SK-N-SH treated with all-trans-retinoic acid at 6 μM for 48 hours (cell line): ENCODE measurements around the gene ACTN4.
"Not testable (repeated sequence)": the region's sequence is repeated elsewhere in the genome, so short reads cannot be mapped to it uniquely, and the experiment has no call there.

Source experiments
- ATAC-seq: fragments of 200-7000 bp; cut with Tn5 transposase; 3 replicates; pipeline ENCODE4 v1.9.1; 2020; ENCODE audit warnings: mild to moderate bottlenecking, moderate library complexity
- ARNTL ChIP-seq: fragments of 450-650 bp; formaldehyde crosslinking; IDR thresholded peaks from 2 replicates; pipeline ENCODE4 v1.5.0; 2020; ENCODE audit warnings: low read depth, mild to moderate bottlenecking, moderate library complexity, borderline replicate concordance
- BACH2 ChIP-seq: fragments of 250-450 bp; sonication (Bioruptor Pico); IDR thresholded peaks from 2 replicates; pipeline ENCODE4 v1.9.0; 2021; ENCODE audit warnings: mild to moderate bottlenecking, borderline replicate concordance
- CSDC2 ChIP-seq: fragments of 250-450 bp; sonication (Bioruptor Pico); IDR thresholded peaks from 2 replicates; pipeline ENCODE4 v1.5.0; 2020; ENCODE audit warnings: mild to moderate bottlenecking, moderate library complexity
- CSRNP3 ChIP-seq: fragments of 250-450 bp; sonication (Bioruptor Pico); IDR thresholded peaks from 2 replicates; pipeline ENCODE4 v1.5.1; 2021; ENCODE audit warnings: mild to moderate bottlenecking, moderate library complexity
- ESRRG ChIP-seq: fragments of 250-450 bp; sonication (Bioruptor Pico); IDR thresholded peaks from 2 replicates; pipeline ENCODE4 v1.6.1; 2021; ENCODE audit warnings: mild to moderate bottlenecking
- ISL1 ChIP-seq: fragments of 250-450 bp; sonication (Bioruptor Pico); IDR thresholded peaks from 2 replicates; pipeline ENCODE4 v2.1.2; 2022; ENCODE audit warnings: mild to moderate bottlenecking, moderate library complexity
- OSR1 ChIP-seq: fragments of 250-450 bp; sonication (Bioruptor Pico); IDR thresholded peaks from 2 replicates; pipeline ENCODE4 v1.8.0; 2022; ENCODE audit warnings: moderate library complexity, mild to moderate bottlenecking, inconsistent platforms
- PPARA ChIP-seq: fragments of 250-450 bp; sonication (Bioruptor Pico); IDR thresholded peaks from 2 replicates; pipeline ENCODE4 v1.5.0; 2020; ENCODE audit warnings: mild to moderate bottlenecking, borderline replicate concordance
- RARB ChIP-seq: fragments of 250-450 bp; sonication (Bioruptor Pico); IDR thresholded peaks from 2 replicates; pipeline ENCODE4 v1.8.0; 2021; ENCODE audit warnings: mild to moderate bottlenecking, moderate library complexity
- SNAI2 ChIP-seq: fragments of 250-450 bp; sonication (Bioruptor Pico); IDR thresholded peaks from 2 replicates; pipeline ENCODE4 v1.5.0; 2020; ENCODE audit warnings: mild to moderate bottlenecking, moderate library complexity
- TCF4 ChIP-seq: fragments of 250-450 bp; sonication (Bioruptor Pico); IDR thresholded peaks from 2 replicates; pipeline ENCODE4 v1.8.0; 2021; ENCODE audit warnings: mild to moderate bottlenecking, moderate library complexity, borderline replicate concordance
- TOX ChIP-seq: fragments of 250-450 bp; sonication (Bioruptor Pico); IDR thresholded peaks from 2 replicates; pipeline ENCODE4 v1.8.0; 2021; ENCODE audit warnings: mild to moderate bottlenecking, moderate library complexity, borderline replicate concordance
- ZFP3 ChIP-seq: fragments of 250-450 bp; sonication (Bioruptor Pico); IDR thresholded peaks from 2 replicates; pipeline ENCODE4 v1.5.0; 2020; ENCODE audit warnings: mild to moderate bottlenecking, moderate library complexity
- ZNF565 ChIP-seq: fragments of 450-650 bp; formaldehyde crosslinking; conservative IDR thresholded peaks from 2 replicates; pipeline ENCODE4 v1.5.0; 2020; ENCODE audit warnings: low read depth, mild to moderate bottlenecking, moderate library complexity
- ZNF70 ChIP-seq: fragments of 450-650 bp; formaldehyde crosslinking; IDR thresholded peaks from 2 replicates; pipeline ENCODE4 v1.5.0; 2020; ENCODE audit warnings: mild to moderate bottlenecking, moderate library complexity
- TF ChIP-seq, protein P1 (sequence below): fragments of 250-450 bp; sonication (Bioruptor Pico); IDR thresholded peaks from 2 replicates; pipeline ENCODE4 v1.8.0; 2021; ENCODE audit warnings: low read depth, mild to moderate bottlenecking, moderate library complexity, borderline replicate concordance
- TF ChIP-seq, protein P2 (sequence below): fragments of 250-450 bp; sonication (Bioruptor Pico); IDR thresholded peaks from 2 replicates; pipeline ENCODE4 v1.5.1; 2020; ENCODE audit warnings: low read depth, mild to moderate bottlenecking, moderate library complexity
- TF ChIP-seq, protein P3 (sequence below): fragments of 250-450 bp; sonication (Bioruptor Pico); IDR thresholded peaks from 2 replicates; pipeline ENCODE4 v1.8.0; 2020; ENCODE audit warnings: mild to moderate bottlenecking, moderate library complexity, borderline replicate concordance

ACTN4 gene

GRCh38 chr19:38766276-38767047, 119.0 kb downstream of the ACTN4 start:
- ATAC-seq = no peak
- no peak for TF ChIP-seq ZNF70

GRCh38 chr19:38769635-38770211, 122.3 kb downstream of the ACTN4 start:
- ATAC-seq = peak; percentile 77
- TF ChIP-seq, protein P1, sequence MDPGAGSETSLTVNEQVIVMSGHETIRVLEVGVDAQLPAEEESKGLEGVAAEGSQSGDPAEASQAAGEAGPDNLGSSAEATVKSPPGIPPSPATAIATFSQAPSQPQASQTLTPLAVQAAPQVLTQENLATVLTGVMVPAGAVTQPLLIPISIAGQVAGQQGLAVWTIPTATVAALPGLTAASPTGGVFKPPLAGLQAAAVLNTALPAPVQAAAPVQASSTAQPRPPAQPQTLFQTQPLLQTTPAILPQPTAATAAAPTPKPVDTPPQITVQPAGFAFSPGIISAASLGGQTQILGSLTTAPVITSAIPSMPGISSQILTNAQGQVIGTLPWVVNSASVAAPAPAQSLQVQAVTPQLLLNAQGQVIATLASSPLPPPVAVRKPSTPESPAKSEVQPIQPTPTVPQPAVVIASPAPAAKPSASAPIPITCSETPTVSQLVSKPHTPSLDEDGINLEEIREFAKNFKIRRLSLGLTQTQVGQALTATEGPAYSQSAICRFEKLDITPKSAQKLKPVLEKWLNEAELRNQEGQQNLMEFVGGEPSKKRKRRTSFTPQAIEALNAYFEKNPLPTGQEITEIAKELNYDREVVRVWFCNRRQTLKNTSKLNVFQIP = no peak
- TF ChIP-seq PPARA (no peak), ZNF565 (CRISPR knock-in tag) (no peak)

- peak; percentile 30; the same call in 2 of the 3 replicates for ATAC-seq
These were observed 122.9 kb downstream of the ACTN4 start for GRCh38 chr19:38770228-38770948.

- peak; percentile 80 for ATAC-seq
These were observed 123.5 kb downstream of the ACTN4 start for GRCh38 chr19:38770949-38771275.

DNA sequence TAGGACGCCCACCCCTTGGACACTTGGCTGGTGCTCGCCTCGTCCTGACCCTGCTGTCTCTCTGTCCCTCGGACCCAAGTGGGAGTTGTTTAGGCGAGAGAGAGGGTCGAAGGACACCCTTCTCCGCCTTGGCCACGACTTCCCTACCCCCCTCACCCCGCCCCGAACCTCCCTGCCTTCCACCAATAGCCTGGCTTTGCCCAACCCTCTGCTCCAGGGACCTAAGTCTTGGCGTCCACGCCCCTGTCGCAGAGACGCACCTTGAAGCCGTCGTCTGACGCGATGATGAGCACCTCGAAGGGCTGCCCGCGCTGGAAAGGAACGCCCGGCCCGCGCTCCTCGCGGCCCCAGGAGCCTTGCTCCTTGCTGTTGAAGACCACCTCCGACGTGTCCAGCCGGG, 124.1 kb downstream of the ACTN4 start:
- not testable (repeated sequence) for ATAC-seq

DNA sequence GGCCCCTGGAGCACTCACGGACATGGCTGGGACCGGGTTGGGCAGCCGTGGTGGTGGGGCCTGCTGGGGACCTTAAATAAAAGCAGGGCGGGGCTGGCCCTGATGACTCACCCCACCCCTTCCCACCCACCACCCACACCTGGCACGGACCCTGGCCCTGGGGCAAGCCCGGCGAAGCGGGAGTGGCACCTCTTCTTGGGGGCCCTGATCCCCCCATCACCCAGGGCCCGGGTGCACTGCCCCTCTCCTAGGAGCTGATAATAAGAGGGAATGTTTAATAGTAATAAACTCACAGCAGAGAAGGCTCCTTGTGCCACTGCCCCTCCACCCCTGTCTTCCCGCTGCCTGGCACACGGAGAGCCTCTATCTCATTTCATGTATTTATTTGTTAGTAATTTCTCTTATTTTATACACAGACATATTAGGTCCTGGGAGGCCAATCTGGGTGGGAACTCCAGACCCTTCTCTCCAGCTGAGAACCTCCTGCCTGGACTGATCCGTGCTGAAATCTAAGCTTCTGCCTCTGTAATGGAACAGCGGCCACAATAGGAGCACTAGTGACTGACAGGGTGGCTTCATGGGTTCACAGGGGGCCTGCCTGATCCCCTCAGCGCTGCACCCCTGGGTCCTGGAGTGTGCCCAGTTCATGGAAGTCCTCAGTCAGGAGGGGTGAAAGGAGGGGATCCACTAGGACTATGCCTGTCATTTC, 126.2 kb downstream of the ACTN4 start, which contains the start of gene LGALS7:
LGALS7 (minus strand) TSS at position 49 of the 709 bp plus-strand sequence; CDS start at position 24, 25 bp downstream.
- TF ChIP-seq TOX (CRISPR knock-in tag) (no peak), SNAI2 (CRISPR knock-in tag) (no peak), BACH2 (no peak), TCF4 (no peak), ZNF565 (CRISPR knock-in tag) (no peak)
- TF ChIP-seq, protein P2, sequence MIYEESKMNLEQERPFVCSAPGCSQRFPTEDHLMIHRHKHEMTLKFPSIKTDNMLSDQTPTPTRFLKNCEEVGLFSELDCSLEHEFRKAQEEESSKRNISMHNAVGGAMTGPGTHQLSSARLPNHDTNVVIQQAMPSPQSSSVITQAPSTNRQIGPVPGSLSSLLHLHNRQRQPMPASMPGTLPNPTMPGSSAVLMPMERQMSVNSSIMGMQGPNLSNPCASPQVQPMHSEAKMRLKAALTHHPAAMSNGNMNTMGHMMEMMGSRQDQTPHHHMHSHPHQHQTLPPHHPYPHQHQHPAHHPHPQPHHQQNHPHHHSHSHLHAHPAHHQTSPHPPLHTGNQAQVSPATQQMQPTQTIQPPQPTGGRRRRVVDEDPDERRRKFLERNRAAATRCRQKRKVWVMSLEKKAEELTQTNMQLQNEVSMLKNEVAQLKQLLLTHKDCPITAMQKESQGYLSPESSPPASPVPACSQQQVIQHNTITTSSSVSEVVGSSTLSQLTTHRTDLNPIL (CRISPR knock-in tag) = no peak
- TF ChIP-seq, protein P3, sequence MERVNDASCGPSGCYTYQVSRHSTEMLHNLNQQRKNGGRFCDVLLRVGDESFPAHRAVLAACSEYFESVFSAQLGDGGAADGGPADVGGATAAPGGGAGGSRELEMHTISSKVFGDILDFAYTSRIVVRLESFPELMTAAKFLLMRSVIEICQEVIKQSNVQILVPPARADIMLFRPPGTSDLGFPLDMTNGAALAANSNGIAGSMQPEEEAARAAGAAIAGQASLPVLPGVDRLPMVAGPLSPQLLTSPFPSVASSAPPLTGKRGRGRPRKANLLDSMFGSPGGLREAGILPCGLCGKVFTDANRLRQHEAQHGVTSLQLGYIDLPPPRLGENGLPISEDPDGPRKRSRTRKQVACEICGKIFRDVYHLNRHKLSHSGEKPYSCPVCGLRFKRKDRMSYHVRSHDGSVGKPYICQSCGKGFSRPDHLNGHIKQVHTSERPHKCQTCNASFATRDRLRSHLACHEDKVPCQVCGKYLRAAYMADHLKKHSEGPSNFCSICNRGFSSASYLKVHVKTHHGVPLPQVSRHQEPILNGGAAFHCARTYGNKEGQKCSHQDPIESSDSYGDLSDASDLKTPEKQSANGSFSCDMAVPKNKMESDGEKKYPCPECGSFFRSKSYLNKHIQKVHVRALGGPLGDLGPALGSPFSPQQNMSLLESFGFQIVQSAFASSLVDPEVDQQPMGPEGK = no peak
- no peak for ATAC-seq

DNA sequence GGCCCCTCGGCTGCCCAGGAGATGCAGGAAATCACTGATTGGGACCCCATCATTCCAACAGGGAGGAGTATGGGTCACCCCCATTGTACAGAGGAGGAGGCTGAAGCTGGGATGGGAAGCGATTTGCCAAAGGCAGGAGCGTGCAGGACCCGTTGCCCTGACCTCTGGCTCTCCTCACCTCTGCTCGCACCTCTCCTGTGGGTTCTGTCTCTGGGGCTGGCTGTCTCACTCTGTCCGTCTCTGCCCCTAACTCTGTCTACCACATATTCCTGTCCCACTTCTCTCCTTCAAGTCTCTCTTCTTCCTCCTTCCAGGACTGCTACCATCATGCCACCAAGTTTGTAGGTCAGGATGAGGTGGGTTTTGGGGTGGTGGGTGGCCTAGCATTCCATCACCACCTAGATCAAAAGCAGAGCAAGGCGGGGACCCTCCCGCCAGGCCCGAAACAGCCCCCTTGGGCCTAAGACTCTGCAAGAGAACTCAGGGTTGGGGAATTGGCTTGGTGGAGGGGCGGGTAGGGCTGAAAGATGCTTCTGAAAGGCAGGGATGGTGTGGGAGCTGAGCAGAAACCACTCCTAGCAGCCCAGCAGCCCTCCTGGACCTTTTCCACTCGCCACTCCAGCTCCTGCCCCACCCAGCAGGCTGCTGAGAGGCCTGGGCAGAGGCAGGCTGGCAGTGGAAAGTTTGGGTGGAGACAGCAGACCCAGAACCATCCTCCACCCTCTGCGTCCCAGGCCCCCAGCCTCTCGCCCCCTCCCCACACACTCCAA, 126.9 kb downstream of the ACTN4 start:
- no peak for ATAC-seq
- TF ChIP-seq ZFP3 (CRISPR knock-in tag) (no peak), RARB (CRISPR knock-in tag) (no peak), ZNF70 (no peak), CSRNP3 (CRISPR knock-in tag) (no peak), TCF4 (no peak), CSDC2 (no peak), ISL1 (CRISPR knock-in tag) (no peak), ZNF565 (CRISPR knock-in tag) (no peak), ARNTL (CRISPR knock-in tag) (no peak), ESRRG (no peak), OSR1 (no peak)
- TF ChIP-seq, protein P1 = no peak
